ENCODE results near the gene PLAGL1.

GRCh38 chr6:144029452-144029851, 21.4 kb upstream of the PLAGL1 start:
- no peak for TF ChIP-seq CTCF (IDR thresholded peaks at IDR 0.05)
- no peak for TF ChIP-seq POLR2A (IDR thresholded peaks at IDR 0.05)
